Neural cell (in vitro differentiated cells): ENCODE data around the gene ACP6. TPM values are rescaled to one million over a fixed set of nuclear protein-coding genes. Genes with fewer than 3 reads are reported as not detected.

Experiments used
- H2AFZ ChIP-seq: fragments of 200-600, 300-800 bp; sonication (generic), shearing (Covaris generic); 2 replicates; pipeline ENCODE4 v1.6.0; 2014; ENCODE audit warnings: low read depth, mild to moderate bottlenecking, antibody characterized with exemption, low read length, moderate library complexity
- H3F3A ChIP-seq: fragments of 200-600 bp; shearing (Covaris generic); 2 replicates; pipeline ENCODE4 v1.6.1; 2016; ENCODE audit warnings: mild to moderate bottlenecking, moderate library complexity, mixed read lengths, antibody characterized with exemption, low read length; ENCODE audit not compliant: insufficient read depth, poor library complexity, severe bottlenecking
- H3K27ac ChIP-seq: fragments of 200-600, 300-800 bp; sonication (generic), shearing (Covaris generic); 2 replicates; pipeline ENCODE4 v1.5.1; 2014; ENCODE audit warnings: mild to moderate bottlenecking, low read length, moderate library complexity
- H3K27me3 ChIP-seq: fragments of 300-800, 200-600 bp; sonication (generic), shearing (Covaris generic); 2 replicates; pipeline ENCODE4 v1.6.0; 2014; ENCODE audit warnings: mild to moderate bottlenecking, low read depth, low read length, moderate library complexity; ENCODE audit not compliant: insufficient read depth
- H3K36me3 ChIP-seq: fragments of 300-800, 200-600 bp; sonication (generic), shearing (Covaris generic); 2 replicates; pipeline ENCODE4 v1.5.1; 2014; ENCODE audit warnings: mild to moderate bottlenecking, antibody characterized with exemption, low read length, moderate library complexity; ENCODE audit not compliant: insufficient read depth
- H3K4me2 ChIP-seq: fragments of 300-800, 200-600 bp; sonication (generic), shearing (Covaris generic); 2 replicates; pipeline ENCODE4 v1.6.0; 2014; ENCODE audit warnings: mild to moderate bottlenecking, low read length
- H3K4me3 ChIP-seq: fragments of 300-800, 200-600 bp; sonication (generic), shearing (Covaris generic); 2 replicates; pipeline ENCODE4 v1.5.1; 2014; ENCODE audit warnings: mild to moderate bottlenecking, low read length, moderate library complexity
- H3K79me2 ChIP-seq: fragments of 200-600 bp; shearing (Covaris generic); replicated peaks from 2 replicates; pipeline ENCODE4 v1.6.0; 2014; ENCODE audit warnings: mild to moderate bottlenecking, low read length, moderate library complexity; ENCODE audit not compliant: insufficient read depth
- H3K9ac ChIP-seq: fragments of 300-800, 200-600 bp; sonication (generic), shearing (Covaris generic); 2 replicates; pipeline ENCODE4 v1.6.1; 2016; ENCODE audit warnings: mild to moderate bottlenecking, low read length, mixed read lengths
- H3K9me2 ChIP-seq: fragments of 200-600 bp; shearing (Covaris generic); 2 replicates; pipeline ENCODE4 v1.6.1; 2016; ENCODE audit warnings: mild to moderate bottlenecking, low read length, mixed read lengths; ENCODE audit not compliant: insufficient read depth
- H3K9me3 ChIP-seq: fragments of 200-600, 300-800 bp; sonication (generic), shearing (Covaris generic); 2 replicates; pipeline ENCODE4 v1.6.1; 2016; ENCODE audit warnings: mild to moderate bottlenecking, mixed run types, low read length, moderate library complexity, mixed read lengths
- H4K20me1 ChIP-seq: fragments of 200-600 bp; shearing (Covaris generic); 2 replicates; pipeline ENCODE4 v1.6.1; 2016; ENCODE audit warnings: mild to moderate bottlenecking, mixed run types; ENCODE audit not compliant: insufficient read depth
- EP300 ChIP-seq: fragments of 450-650 bp; conservative IDR thresholded peaks from 2 replicates; pipeline ENCODE4 v1.6.1; 2014; ENCODE audit warnings: antibody characterized with exemption, mild to moderate bottlenecking, moderate library complexity; ENCODE audit not compliant: poor library complexity, severe bottlenecking
- EZH2 ChIP-seq: fragments of 200-600, 300-800 bp; shearing (Covaris generic), sonication (generic); IDR thresholded peaks from 2 replicates; pipeline ENCODE4 v1.6.1; 2014; ENCODE audit warnings: antibody characterized with exemption, low read length, borderline replicate concordance, mild to moderate bottlenecking; ENCODE audit not compliant: insufficient read depth, poor library complexity, severe bottlenecking
- MXI1 ChIP-seq: fragments of 450-650 bp; conservative IDR thresholded peaks from 2 replicates; pipeline ENCODE4 v1.6.1; 2014; ENCODE audit warnings: antibody characterized with exemption, mild to moderate bottlenecking; ENCODE audit not compliant: poor library complexity, severe bottlenecking
- POLR2AphosphoS5 ChIP-seq: IDR thresholded peaks from 2 replicates; pipeline ENCODE4 v1.6.1; 2012
- RAD21 ChIP-seq: fragments of 450-650 bp; conservative IDR thresholded peaks from 2 replicates; pipeline ENCODE4 v1.6.1; 2014; ENCODE audit warnings: antibody characterized with exemption, mild to moderate bottlenecking, moderate library complexity
- SMC3 ChIP-seq: fragments of 450-650 bp; conservative IDR thresholded peaks from 2 replicates; pipeline ENCODE4 v1.6.1; 2014; ENCODE audit warnings: antibody characterized with exemption, mild to moderate bottlenecking, moderate library complexity; ENCODE audit not compliant: poor library complexity
- TAF1 ChIP-seq: IDR thresholded peaks from 2 replicates; pipeline ENCODE4 v1.6.1; 2012; ENCODE audit warnings: low read depth
- polyA plus RNA-seq: library from polyadenylated mRNA; depleted of rRNA; stranded (reverse); fragments of >200 nt; gene quantifications from 2 replicates; pipeline ENCODE4 v1.2.3, GENCODE V29; 2014
- TF ChIP-seq, protein P1 (sequence below): IDR thresholded peaks from 2 replicates; pipeline ENCODE4 v1.6.1; 2012; ENCODE audit warnings: borderline replicate concordance
- TF ChIP-seq, protein P2 (sequence below): fragments of 450-650 bp; IDR thresholded peaks from 2 replicates; pipeline ENCODE4 v1.5.1; 2014; ENCODE audit warnings: antibody characterized with exemption, mild to moderate bottlenecking, moderate library complexity; ENCODE audit not compliant: poor library complexity, severe bottlenecking

The ACP6 gene
- polyA plus RNA-seq, 1 donor from 2014 or later: 2.9 TPM

DNA sequence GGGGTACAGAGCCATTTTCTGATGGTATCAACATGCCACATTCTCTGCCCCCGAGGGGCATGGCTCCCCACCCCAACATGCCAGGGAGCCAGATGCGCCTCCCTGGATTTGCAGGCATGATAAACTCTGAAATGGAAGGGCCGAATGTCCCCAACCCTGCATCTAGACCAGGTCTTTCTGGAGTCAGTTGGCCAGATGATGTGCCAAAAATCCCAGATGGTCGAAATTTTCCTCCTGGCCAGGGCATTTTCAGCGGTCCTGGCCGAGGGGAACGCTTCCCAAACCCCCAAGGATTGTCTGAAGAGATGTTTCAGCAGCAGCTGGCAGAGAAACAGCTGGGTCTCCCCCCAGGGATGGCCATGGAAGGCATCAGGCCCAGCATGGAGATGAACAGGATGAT lies 50.6 kb downstream of the ACP6 start:
- H3K9me3 ChIP-seq: no peaks in the 10 kb centered on the region
- no peak overlapping the region for H2AFZ ChIP-seq
- peaks cover 46% of the 10 kb centered on the region for H3K36me3 ChIP-seq
- H3K4me2 ChIP-seq: no peak overlapping the region
- H4K20me1 ChIP-seq: no peaks in the 10 kb centered on the region
- H3K9me2 ChIP-seq: no peaks in the 10 kb centered on the region
- no peaks in the 10 kb centered on the region for H3K27me3 ChIP-seq
- no peaks in the 10 kb centered on the region for H3K79me2 ChIP-seq
- no peaks in the 10 kb centered on the region for H3F3A ChIP-seq
- TF ChIP-seq TAF1 (no peak), POLR2AphosphoS5 (no peak), SMC3 (no peak), MXI1 (no peak), RAD21 (no peak), EZH2 (no peak), EP300 (no peak)
- TF ChIP-seq, protein P1, sequence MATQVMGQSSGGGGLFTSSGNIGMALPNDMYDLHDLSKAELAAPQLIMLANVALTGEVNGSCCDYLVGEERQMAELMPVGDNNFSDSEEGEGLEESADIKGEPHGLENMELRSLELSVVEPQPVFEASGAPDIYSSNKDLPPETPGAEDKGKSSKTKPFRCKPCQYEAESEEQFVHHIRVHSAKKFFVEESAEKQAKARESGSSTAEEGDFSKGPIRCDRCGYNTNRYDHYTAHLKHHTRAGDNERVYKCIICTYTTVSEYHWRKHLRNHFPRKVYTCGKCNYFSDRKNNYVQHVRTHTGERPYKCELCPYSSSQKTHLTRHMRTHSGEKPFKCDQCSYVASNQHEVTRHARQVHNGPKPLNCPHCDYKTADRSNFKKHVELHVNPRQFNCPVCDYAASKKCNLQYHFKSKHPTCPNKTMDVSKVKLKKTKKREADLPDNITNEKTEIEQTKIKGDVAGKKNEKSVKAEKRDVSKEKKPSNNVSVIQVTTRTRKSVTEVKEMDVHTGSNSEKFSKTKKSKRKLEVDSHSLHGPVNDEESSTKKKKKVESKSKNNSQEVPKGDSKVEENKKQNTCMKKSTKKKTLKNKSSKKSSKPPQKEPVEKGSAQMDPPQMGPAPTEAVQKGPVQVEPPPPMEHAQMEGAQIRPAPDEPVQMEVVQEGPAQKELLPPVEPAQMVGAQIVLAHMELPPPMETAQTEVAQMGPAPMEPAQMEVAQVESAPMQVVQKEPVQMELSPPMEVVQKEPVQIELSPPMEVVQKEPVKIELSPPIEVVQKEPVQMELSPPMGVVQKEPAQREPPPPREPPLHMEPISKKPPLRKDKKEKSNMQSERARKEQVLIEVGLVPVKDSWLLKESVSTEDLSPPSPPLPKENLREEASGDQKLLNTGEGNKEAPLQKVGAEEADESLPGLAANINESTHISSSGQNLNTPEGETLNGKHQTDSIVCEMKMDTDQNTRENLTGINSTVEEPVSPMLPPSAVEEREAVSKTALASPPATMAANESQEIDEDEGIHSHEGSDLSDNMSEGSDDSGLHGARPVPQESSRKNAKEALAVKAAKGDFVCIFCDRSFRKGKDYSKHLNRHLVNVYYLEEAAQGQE: no peak
- TF ChIP-seq, protein P2, sequence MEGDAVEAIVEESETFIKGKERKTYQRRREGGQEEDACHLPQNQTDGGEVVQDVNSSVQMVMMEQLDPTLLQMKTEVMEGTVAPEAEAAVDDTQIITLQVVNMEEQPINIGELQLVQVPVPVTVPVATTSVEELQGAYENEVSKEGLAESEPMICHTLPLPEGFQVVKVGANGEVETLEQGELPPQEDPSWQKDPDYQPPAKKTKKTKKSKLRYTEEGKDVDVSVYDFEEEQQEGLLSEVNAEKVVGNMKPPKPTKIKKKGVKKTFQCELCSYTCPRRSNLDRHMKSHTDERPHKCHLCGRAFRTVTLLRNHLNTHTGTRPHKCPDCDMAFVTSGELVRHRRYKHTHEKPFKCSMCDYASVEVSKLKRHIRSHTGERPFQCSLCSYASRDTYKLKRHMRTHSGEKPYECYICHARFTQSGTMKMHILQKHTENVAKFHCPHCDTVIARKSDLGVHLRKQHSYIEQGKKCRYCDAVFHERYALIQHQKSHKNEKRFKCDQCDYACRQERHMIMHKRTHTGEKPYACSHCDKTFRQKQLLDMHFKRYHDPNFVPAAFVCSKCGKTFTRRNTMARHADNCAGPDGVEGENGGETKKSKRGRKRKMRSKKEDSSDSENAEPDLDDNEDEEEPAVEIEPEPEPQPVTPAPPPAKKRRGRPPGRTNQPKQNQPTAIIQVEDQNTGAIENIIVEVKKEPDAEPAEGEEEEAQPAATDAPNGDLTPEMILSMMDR: no peak
- H3K9ac ChIP-seq: no peak overlapping the region
- no peak overlapping the region for H3K4me3 ChIP-seq
- H3K27ac ChIP-seq: no peak overlapping the region

DNA sequence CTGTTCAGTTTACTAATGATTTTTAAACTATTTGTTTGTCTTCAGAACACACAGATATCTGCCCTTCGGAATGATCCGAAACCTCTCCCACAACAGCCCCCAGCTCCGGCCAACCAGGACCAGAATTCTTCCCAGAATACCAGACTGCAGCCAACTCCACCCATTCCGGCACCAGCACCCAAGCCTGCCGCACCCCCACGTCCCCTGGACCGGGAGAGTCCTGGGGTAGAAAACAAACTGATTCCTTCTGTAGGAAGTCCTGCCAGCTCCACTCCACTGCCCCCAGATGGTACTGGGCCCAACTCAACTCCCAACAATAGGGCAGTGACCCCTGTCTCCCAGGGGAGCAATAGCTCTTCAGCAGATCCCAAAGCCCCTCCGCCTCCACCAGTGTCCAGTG lies 51.6 kb downstream of the ACP6 start:
- H3K9me3 ChIP-seq: no peaks in the 10 kb centered on the region
- H3K9me2 ChIP-seq: no peaks in the 10 kb centered on the region
- no peaks in the 10 kb centered on the region for H4K20me1 ChIP-seq
- no peaks in the 10 kb centered on the region for H3F3A ChIP-seq
- H2AFZ ChIP-seq: no peak overlapping the region
- H3K79me2 ChIP-seq: no peaks in the 10 kb centered on the region
- no peak overlapping the region for H3K27ac ChIP-seq
- TF ChIP-seq POLR2AphosphoS5: no peak
- no peak for TF ChIP-seq RAD21
- no peak for TF ChIP-seq EZH2
- TF ChIP-seq EP300: no peak
- no peak for TF ChIP-seq MXI1
- no peak for TF ChIP-seq SMC3
- TF ChIP-seq TAF1: no peak
- TF ChIP-seq, protein P1: no peak
- TF ChIP-seq, protein P2: no peak
- H3K27me3 ChIP-seq: no peaks in the 10 kb centered on the region
- no peak overlapping the region for H3K4me2 ChIP-seq
- H3K4me3 ChIP-seq: no peak overlapping the region
- H3K9ac ChIP-seq: no peak overlapping the region
- peaks cover 37% of the 10 kb centered on the region for H3K36me3 ChIP-seq
